Stimulated activated CD4-positive, alpha-beta T cell treated with anti-CD3 and anti-CD28 coated beads, Interleukin-15, amount 100 ng/mL, for 1 hour (primary cell): ENCODE data around the gene C17orf113.

Experiments used
- DNase-seq, 2 donors: peaks; one replicate each; pipeline ENCODE4 v3.0.0-alpha.2; 2020; ENCODE audit warnings: low read depth in 1 of 2, low spot score in 1 of 2

Gene C17orf113

GRCh38 chr17:42072323-42073187 is 22.2 kb upstream of the C17orf113 start:
- DNase-seq, result no peak

- DNase-seq, result no peak
These were observed 21.4 kb upstream of the C17orf113 start for GRCh38 chr17:42071810-42072209.

GRCh38 chr17:42068979-42069378 is 18.6 kb upstream of the C17orf113 start:
- no peak for DNase-seq

- peak; percentile 40 to 64 for DNase-seq
These were observed 17.1 kb upstream of the C17orf113 start for GRCh38 chr17:42067371-42068091.

GRCh38 chr17:42065201-42065600 is 14.8 kb upstream of the C17orf113 start:
- DNase-seq, result no peak

- DNase-seq, result no peak
These were observed 12.3 kb upstream of the C17orf113 start for GRCh38 chr17:42062681-42063080.

- no peak for DNase-seq
These were observed 11.5 kb upstream of the C17orf113 start for GRCh38 chr17:42061646-42062487.

- DNase-seq, result no peak
These were observed 9.8 kb upstream of the C17orf113 start for GRCh38 chr17:42060231-42060630.

- DNase-seq, result no peak
These were observed 9.4 kb upstream of the C17orf113 start for GRCh38 chr17:42059815-42060214.

GRCh38 chr17:42058063-42058462 is 7.7 kb upstream of the C17orf113 start:
- DNase-seq, result no peak

GRCh38 chr17:42056635-42057034 is 6.2 kb upstream of the C17orf113 start:
- DNase-seq, result no peak

GRCh38 chr17:42055496-42055895 is 5.1 kb upstream of the C17orf113 start:
- no peak for DNase-seq

GRCh38 chr17:42055027-42055426 is 4.6 kb upstream of the C17orf113 start:
- no peak for DNase-seq

- no peak for DNase-seq
These were observed 3.5 kb upstream of the C17orf113 start for GRCh38 chr17:42053731-42054500.

GRCh38 chr17:42052346-42052877 is 2.0 kb upstream of the C17orf113 start:
- no peak for DNase-seq

- no peak for DNase-seq
These were observed 1.2 kb upstream of the C17orf113 start for GRCh38 chr17:42051645-42052044.

- no peak for DNase-seq
These were observed 606 bp upstream of the C17orf113 start for GRCh38 chr17:42051013-42051400.

GRCh38 chr17:42049834-42050392 is 488 bp downstream of the C17orf113 start:
- no peak for DNase-seq

GRCh38 chr17:42047343-42047742 is 3.1 kb downstream of the C17orf113 start:
- no peak for DNase-seq

GRCh38 chr17:42045719-42046118 is 4.7 kb downstream of the C17orf113 start:
- no peak for DNase-seq
